ENCODE measurements around the gene NSD1. TPM values are rescaled to one million over a fixed set of nuclear protein-coding genes. Genes with fewer than 3 reads are reported as not detected.

NSD1 gene
- total RNA-seq, 3 donors from 2014 or later = 37.7 to 52.2 (median 38.6) TPM

GRCh38 chr5:177276886-177277285 is 143.3 kb downstream of the NSD1 start:
- Histone ChIP-seq H3K27ac (no peak overlapping the region), H3K27me3 (no peaks in the 10 kb centered on the region), H3K9me3 (no peaks in the 10 kb centered on the region), H3K4me3 (no peak overlapping the region), H3K36me3 (no peaks in the 10 kb centered on the region), H3K4me1 (no peaks in the 10 kb centered on the region)
- intact Hi-C loops (cut with DNase I; ENCODE audit: low total_unique reads) = no loop called here
- DNase-seq (ENCODE audit: low spot score in 2 of 2) = no peak
- TF ChIP-seq POLR2AphosphoS5 (IDR thresholded peaks at IDR 0.05) = no peak
- no peak for TF ChIP-seq CTCF (IDR thresholded peaks at IDR 0.05)
- TF ChIP-seq POLR2A (IDR thresholded peaks at IDR 0.05) = no peak

DNA sequence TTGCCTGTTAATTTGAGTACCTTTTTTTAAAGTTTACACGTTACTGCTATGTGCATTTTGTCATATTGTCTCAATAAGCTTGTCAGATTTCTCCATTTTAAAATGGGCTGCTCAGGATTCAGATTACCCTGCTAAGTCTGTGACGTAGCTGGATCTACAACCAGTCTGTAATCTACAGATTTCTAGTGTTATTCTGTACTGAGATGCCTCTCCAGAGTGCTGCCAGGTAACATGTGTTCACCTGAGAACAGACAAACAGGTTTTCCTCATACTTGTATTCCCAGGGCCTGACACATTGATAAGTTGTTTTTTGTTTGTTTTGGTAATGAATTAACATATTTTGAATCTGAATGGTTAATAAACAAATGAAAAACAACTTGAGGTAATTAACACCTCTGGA is 154.6 kb downstream of the NSD1 start:
- H3K36me3 ChIP-seq = peaks cover 4% of the 10 kb centered on the region
- TF ChIP-seq POLR2A (IDR thresholded peaks at IDR 0.05) = no peak
- no peak for TF ChIP-seq CTCF (IDR thresholded peaks at IDR 0.05)
- no peak for TF ChIP-seq POLR2AphosphoS5 (IDR thresholded peaks at IDR 0.05)
- H3K27me3 ChIP-seq = no peaks in the 10 kb centered on the region
- H3K9me3 ChIP-seq = no peaks in the 10 kb centered on the region
- H3K27ac ChIP-seq = no peak overlapping the region
- intact Hi-C loops (cut with DNase I; ENCODE audit: low total_unique reads) = no loop called here
- no peak for DNase-seq (ENCODE audit: low spot score in 2 of 2)
- no peaks in the 10 kb centered on the region for H3K4me1 ChIP-seq
- H3K4me3 ChIP-seq = no peak overlapping the region

DNA sequence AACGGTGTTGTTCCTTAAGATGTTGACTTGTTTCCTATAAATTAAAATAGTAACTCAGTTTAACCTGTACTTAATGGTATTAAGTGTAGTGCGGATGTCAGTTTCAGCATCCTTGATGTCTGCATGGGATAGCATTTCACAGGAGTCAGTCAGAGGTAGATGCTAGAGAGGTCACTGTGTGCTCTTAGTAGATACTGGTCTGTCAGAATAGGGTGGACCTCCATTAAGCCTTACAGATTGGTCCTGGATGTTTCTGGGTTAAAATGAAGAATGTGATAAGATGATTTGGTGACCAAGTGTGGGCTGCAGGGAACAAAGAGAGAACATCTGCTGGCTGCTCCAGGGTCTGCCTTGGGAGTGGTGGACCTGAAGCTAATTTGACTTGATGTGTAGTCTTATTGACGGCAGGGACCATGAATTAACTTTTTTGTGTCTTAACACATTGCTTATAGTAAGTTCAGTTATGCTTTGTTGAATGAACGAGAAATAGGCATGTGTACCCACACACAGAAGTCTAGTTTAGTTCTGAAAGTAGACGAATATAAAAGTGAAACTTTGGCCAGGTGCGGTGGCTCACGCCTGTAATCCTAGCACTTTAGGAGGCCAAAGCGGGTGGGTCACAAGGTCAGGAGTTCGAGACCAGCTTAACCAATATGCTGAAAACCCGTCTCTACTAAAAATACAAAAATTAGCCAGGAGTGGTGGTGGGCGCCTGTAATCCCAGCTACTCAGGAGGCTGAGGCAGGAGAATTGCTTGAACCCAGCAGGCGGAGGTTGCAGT is 157.4 kb downstream of the NSD1 start:
- no peak for TF ChIP-seq POLR2AphosphoS5 (IDR thresholded peaks at IDR 0.05)
- no peak for TF ChIP-seq CTCF (IDR thresholded peaks at IDR 0.05)
- TF ChIP-seq POLR2A (IDR thresholded peaks at IDR 0.05) = no peak
- no peaks in the 10 kb centered on the region for H3K27me3 ChIP-seq
- DNase-seq (ENCODE audit: low spot score in 2 of 2) = no peak

DNA sequence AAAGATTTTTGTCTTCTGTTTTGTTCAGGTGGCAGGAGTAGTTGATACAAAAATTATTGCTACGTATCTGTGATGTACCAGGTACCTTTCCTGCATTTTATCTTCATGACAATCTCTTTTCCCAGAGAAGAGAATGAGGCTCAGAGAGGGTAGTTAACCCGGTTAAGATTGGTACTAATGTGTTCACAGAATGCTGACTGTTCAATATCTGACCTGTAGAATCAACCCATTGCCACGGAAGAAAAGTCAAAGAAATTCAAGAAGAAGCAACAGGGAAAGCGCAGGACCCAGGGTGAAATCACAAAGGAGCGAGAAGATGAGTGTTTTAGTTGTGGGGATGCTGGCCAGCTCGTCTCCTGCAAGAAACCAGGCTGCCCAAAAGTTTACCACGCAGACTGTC is 158.2 kb downstream of the NSD1 start:
- no peak for TF ChIP-seq CTCF (IDR thresholded peaks at IDR 0.05)
- no peak for TF ChIP-seq POLR2A (IDR thresholded peaks at IDR 0.05)
- TF ChIP-seq POLR2AphosphoS5 (IDR thresholded peaks at IDR 0.05) = no peak
- H3K27ac ChIP-seq = no peak overlapping the region
- no peak overlapping the region for H3K4me3 ChIP-seq
- no peaks in the 10 kb centered on the region for H3K4me1 ChIP-seq
- no peaks in the 10 kb centered on the region for H3K27me3 ChIP-seq
- H3K9me3 ChIP-seq = no peaks in the 10 kb centered on the region
- H3K36me3 ChIP-seq = peaks cover 4% of the 10 kb centered on the region
- DNase-seq (ENCODE audit: low spot score in 2 of 2) = no peak
- intact Hi-C loops (cut with DNase I; ENCODE audit: low total_unique reads) = loop anchor here (10.0 kb wide), 1 partner anchor 1873 kb away; no protein-coding TSS in a partner anchor

More for the DNA sequence above, 157.4 kb downstream of the NSD1 start:
- Histone ChIP-seq H3K36me3 (peaks cover 4% of the 10 kb centered on the region), H3K9me3 (no peaks in the 10 kb centered on the region), H3K4me1 (no peaks in the 10 kb centered on the region), H3K27ac (no peak overlapping the region), H3K4me3 (no peak overlapping the region)
- intact Hi-C loops (cut with DNase I; ENCODE audit: low total_unique reads) = loop anchor here (10.0 kb wide), 1 partner anchor 1874 kb away; no protein-coding TSS in a partner anchor

GRCh38 chr5:177293819-177294581 is 160.4 kb downstream of the NSD1 start:
- H3K4me3 ChIP-seq = no peak overlapping the region
- peaks cover 4% of the 10 kb centered on the region for H3K36me3 ChIP-seq
- TF ChIP-seq POLR2A (IDR thresholded peaks at IDR 0.05) = no peak
- no peak for TF ChIP-seq POLR2AphosphoS5 (IDR thresholded peaks at IDR 0.05)
- no peak for TF ChIP-seq CTCF (IDR thresholded peaks at IDR 0.05)
- H3K4me1 ChIP-seq = no peaks in the 10 kb centered on the region
- H3K27me3 ChIP-seq = no peaks in the 10 kb centered on the region
- no peak for DNase-seq (ENCODE audit: low spot score in 2 of 2)
- no peak overlapping the region for H3K27ac ChIP-seq
- intact Hi-C loops (cut with DNase I; ENCODE audit: low total_unique reads) = loop anchor here (10.0 kb wide), 1 partner anchor 1871 kb away; no protein-coding TSS in a partner anchor
- H3K9me3 ChIP-seq = no peaks in the 10 kb centered on the region
